ENCODE results near the gene MCC.

MCC gene

DNA sequence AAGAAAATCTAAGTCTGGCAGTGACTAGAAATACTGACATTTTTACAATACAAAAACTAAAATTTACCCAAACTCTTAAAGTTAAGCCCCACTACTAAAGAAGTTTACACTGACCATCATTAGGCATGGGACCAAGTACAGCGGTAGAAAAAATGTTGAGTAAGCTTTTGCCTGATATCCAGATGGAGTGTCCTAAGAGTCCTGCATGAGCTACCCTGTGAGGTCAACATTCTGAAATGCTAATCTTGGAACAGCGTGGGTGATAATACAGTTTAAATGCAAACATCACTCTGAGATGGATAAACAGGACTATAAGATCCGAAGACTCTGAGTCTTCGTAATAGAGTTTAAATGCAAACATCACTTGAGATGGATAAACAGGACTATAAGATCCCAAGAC, 322.0 kb downstream of the MCC start:
- TF ChIP-seq ZNF274 (IDR thresholded peaks at IDR 0.05; ENCODE audit: low read depth, low read length): no peak
- H3K4me3 ChIP-seq (ENCODE audit: low read length): no peak overlapping the region

DNA sequence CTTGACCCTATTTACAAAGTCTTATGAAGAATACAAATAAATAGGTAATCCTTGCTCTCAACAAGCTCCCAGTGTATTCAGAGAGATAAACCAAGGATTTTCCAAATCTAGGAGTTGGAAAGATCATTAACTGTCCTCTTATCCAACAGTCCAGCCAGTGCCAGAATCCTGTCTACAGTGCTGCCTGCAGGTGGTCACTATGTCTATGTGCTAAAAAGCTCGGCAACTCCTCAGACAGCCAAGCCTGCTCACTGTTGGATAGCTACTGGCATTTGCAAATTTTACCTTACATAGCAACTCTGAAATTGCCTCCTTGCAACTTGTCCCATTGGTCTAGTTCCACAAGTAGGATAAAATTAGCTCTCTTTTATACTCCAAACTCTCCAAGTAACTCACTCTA, 324.2 kb downstream of the MCC start:
- no peak for TF ChIP-seq ZNF274 (IDR thresholded peaks at IDR 0.05; ENCODE audit: low read depth, low read length)
- no peak overlapping the region for H3K4me3 ChIP-seq (ENCODE audit: low read length)

DNA sequence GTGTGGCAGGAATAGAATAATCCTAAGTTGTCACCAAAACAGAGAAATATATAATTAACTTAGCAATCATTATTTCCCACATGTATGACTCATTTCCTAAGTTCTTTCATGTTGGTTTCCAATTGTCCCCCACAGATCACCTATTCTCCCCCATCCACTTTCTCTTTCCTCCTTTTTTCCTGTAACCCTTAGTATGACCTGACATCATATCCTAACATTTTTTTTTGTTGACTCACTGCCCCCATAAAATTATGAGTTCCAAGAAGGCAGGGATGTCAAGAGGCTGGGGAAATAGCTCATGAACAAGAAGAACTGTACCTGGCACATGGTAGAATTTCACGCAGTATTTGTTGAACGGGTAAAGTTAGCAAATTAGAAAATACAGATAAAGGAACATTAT, 324.9 kb downstream of the MCC start:
- no peak overlapping the region for H3K4me3 ChIP-seq (ENCODE audit: low read length)
- TF ChIP-seq ZNF274 (IDR thresholded peaks at IDR 0.05; ENCODE audit: low read depth, low read length): no peak

DNA sequence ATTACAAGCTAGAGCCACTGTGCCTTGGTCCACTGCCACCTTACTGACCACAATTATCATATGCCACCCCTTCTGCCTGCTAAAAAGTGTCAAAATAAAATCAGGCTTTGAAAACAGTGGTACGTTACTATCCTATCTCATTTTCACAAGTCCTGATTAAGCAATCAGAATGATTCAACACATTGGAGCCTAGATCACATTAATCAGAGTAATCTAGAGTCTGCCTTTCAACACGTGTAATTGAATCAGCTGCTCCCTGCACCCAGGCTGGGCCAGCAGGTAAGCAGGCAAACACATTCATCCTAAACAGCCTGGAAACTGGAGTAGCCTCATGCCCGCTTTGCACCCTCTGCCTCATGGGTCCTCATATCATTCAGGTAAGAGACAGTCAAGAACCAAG, 325.5 kb downstream of the MCC start:
- H3K4me3 ChIP-seq (ENCODE audit: low read length): no peak overlapping the region
- TF ChIP-seq ZNF274 (IDR thresholded peaks at IDR 0.05; ENCODE audit: low read depth, low read length): no peak

DNA sequence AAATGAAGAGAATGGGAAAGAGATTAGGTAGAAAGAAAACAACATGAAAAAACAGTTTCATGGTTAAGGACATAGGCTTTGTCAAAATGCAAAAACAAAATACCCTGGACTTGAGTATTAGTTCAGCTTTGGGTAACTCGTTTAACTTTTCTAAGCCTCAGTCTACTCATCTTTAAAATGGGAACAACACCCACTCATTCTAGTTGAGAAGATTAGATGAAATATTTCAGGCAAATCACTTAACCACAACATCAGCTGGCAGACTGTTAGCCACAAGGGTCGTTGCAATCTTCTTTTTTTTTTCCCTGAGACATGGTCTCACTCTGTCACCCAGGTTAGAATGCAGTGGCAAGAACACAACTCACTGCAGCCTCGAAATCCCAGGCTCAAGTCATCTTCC, 326.0 kb downstream of the MCC start:
- TF ChIP-seq ZNF274 (IDR thresholded peaks at IDR 0.05; ENCODE audit: low read depth, low read length): no peak

DNA sequence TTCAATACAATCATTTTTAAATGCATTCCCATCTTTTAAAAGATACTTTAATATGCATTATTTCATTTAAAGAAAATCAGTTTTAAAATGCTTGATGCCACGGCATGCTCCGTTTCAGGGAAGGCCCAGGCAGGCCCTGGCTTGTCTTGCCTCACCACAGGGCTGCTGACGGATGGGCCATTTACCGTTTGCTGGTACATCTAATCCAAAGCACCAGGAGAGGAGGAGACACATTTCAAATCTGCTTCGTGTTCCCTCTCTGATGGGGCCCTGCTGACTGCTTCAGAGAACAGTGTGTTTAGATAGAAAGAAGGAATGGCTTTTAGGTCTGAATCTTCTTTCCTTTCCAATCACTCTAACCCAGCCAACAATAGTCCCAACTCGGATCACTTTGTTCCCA, 326.4 kb downstream of the MCC start:
- TF ChIP-seq ZNF274 (IDR thresholded peaks at IDR 0.05; ENCODE audit: low read depth, low read length): no peak
- no peak overlapping the region for H3K4me3 ChIP-seq (ENCODE audit: low read length)

More for the DNA sequence above, 326.0 kb downstream of the MCC start:
- H3K4me3 ChIP-seq (ENCODE audit: low read length): no peak overlapping the region

DNA sequence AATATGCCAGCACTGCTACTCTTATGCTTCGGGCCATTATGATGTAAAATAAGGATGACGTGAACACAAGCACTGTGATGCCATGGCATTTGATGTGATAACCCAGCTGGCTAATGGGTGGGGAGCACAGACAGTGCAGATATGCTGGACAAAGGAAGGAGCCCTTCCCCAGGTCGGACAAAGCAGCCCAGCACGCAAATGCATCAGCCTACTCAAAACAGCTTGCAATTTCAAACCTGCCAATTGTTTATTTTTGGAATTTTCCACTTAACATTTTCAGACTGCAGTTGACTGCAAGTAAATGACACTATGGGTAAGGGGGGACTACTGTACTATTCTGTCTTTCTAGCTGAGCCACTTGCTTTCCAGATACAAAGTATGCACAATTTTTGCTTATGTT, 330.4 kb downstream of the MCC start:
- no peak overlapping the region for H3K4me3 ChIP-seq (ENCODE audit: low read length)
- no peak for TF ChIP-seq ZNF274 (IDR thresholded peaks at IDR 0.05; ENCODE audit: low read depth, low read length)

DNA sequence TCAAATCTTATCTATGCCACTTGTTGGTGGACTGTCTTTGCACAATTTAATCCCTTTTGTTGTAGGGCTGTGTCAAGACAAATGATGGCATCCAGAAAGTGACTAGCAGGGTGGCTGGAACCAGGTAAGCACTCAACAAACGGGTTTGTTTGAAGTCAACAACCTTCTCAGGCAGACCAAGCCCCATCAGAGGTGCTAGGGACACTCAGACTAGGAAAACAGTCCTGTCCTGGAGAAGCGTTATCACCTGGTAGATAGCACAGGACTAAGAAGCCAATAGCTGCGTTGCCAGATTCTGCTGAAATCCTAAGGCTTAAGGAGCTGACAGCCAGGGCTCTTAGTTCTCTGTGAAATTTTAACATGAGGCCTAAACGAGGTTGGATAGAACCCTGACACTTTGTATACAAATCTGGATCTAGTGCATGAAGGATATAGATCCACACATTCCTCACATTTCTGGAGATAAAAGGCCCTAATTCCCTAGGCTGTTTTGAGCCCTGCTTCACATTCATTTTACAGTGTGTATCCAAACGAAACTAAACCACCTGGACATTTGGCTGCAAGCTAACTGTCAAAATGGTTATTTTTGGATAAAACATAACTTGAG, 331.9 kb downstream of the MCC start:
- no peak overlapping the region for H3K4me3 ChIP-seq (ENCODE audit: low read length)
- TF ChIP-seq ZNF274 (IDR thresholded peaks at IDR 0.05; ENCODE audit: low read depth, low read length): no peak

DNA sequence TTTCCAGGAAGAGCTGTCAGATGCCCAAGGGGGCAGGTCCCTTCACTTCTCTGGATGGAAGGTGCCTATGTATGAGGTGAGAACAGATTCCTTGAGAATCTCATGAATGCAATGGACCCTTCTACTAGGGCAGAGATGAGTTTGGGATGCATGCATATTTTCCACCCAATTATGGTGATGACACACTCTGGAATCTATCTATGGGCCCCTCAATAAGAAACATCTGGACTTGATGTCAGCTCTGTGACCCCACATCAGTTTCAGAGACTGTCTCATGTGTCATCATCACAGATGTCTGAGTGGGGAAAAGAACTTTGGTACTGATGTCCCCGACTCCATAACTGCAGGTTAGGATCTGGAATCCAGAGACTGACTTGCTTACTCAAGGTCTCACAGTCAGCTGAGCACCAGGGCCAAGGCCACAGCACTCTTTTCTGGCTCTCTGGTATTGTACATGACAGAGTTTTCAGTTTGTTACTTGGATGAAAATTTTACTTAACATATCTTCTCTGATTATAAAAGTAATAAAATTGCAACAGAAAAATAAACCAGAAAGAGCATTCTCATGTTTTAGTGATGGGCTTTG, 334.6 kb downstream of the MCC start:
- TF ChIP-seq ZNF274 (IDR thresholded peaks at IDR 0.05; ENCODE audit: low read depth, low read length): no peak
- H3K4me3 ChIP-seq (ENCODE audit: low read length): no peak overlapping the region

DNA sequence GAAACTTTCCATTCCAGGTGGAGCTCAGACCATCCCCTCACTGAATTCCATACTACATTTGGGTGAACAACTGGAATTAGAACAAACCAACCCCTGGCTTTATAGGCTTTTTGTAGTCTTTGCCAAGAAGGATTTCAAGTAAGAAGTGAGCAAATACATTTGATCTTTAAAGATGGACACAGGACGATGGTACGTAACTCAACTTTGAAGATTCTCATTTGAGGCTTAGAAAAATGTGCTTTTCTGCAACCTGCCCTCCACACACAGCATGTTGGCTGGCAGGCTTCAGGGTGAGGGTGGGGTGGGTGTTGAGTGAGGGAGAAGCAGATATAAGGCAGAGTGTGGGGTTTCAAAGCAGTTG, 335.9 kb downstream of the MCC start:
- no peak for TF ChIP-seq ZNF274 (IDR thresholded peaks at IDR 0.05; ENCODE audit: low read depth, low read length)
- H3K4me3 ChIP-seq (ENCODE audit: low read length): no peak overlapping the region

DNA sequence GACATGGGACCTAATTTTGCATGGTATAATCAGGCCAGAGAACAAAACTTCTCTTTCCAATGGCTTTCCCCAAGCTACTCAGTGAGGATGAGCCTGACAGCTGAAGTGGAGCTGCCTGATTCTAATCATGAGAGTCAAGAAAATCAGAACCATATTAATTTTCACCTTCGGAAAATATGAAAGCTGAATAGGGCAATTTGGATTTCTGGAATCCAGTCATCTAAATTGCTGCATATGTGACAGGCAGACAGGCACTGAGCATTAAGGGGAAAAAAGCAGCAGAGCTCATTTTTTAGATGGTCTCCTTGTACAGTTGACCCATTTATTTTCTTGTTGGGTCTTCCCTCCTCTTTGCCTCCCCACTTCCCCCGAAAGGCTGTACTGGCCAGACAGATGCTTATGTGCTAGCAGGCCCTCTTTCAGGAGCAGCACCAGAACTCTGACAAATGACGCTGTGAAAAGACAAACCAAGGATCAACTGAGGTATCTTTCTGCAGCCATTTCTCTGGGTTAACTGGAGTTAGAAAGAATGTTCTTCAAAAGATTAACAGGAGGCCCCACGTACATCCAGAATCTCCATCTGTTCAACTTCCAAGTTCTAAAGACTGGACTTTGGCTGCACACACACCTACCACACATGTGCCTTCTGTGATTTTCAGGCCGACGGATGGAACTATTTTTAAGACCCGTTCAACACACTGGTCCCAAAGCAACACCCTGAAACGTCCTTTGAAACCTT, 336.4 kb downstream of the MCC start:
- H3K4me3 ChIP-seq (ENCODE audit: low read length): no peak overlapping the region
- TF ChIP-seq ZNF274 (IDR thresholded peaks at IDR 0.05; ENCODE audit: low read depth, low read length): no peak

DNA sequence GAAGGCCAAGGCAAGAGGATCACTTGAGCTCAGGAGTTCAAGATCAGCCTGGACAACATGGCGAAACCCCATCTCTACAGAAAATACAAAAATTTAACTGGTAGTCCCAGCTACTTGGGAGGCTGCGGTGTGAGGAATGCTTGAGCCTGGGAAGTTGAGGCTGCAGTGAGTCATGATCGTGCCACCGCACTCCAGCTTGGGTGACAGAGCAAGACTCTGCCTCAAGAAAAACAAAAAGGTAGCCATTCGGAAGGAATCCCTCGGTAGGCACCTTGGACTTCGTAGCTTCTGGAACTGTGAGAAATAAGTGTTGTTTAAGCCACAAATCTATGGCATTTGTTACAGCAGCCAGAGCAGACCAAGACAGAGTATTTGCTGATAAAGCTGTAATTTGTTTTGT, 337.4 kb downstream of the MCC start:
- no peak overlapping the region for H3K4me3 ChIP-seq (ENCODE audit: low read length)
- no peak for TF ChIP-seq ZNF274 (IDR thresholded peaks at IDR 0.05; ENCODE audit: low read depth, low read length)

DNA sequence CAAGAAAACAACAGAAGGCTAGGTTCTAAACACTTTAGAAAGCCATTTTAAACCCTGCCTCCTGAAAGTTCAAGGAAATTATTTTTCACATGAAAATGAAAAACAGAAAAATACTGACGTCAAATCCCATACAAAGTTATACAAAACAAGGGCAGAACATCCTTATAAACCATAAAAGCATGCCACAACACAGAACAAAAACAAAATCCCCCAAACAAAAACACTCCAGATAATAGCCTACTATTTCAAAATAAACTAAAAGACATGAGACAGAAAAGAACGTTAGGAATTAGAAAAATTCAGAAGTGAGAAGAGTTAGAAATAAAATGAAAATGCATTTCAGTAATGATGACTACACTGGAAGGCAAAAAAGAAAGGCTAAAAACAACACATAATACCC, 338.0 kb downstream of the MCC start:
- no peak for TF ChIP-seq ZNF274 (IDR thresholded peaks at IDR 0.05; ENCODE audit: low read depth, low read length)
- H3K4me3 ChIP-seq (ENCODE audit: low read length): no peak overlapping the region

DNA sequence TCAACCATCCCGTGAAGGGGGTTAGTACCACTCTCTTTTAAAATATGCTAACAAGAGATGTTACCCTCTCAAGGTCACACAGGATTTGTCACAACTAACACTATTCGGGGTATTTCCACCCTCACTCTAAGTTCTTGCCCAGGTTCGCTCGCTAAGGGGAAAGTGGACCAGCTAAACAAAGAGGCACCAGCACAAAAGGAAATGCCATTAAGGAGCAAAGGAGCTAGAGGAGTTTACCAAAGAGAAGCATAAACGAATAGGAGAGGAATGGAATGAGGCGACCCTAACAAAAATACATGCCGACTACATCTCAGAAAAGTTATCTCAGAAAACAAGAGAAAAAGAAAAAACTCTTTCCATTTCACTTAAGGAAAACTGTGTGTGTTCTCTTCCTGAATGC, 340.7 kb downstream of the MCC start:
- H3K4me3 ChIP-seq (ENCODE audit: low read length): no peak overlapping the region

DNA sequence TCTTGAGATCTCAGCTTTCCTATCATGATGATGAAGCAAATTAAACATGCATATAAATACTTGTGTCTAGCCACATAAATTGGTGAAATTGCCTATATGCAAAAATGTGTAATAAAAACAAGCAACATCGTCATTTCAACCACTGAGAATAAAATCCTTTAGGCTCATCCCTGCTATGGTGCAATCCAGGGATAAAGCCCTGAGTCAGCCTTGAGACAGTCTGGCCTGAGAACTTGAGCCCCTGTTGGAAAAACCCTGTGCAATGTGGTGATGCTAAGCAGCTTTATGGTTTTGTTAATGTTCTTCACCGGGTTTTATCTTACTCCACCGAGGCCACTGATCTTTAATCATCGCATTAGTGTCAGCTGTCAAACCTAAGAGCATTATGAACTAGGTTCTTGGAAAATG, 341.1 kb downstream of the MCC start:
- H3K4me3 ChIP-seq (ENCODE audit: low read length): no peak overlapping the region
- no peak for TF ChIP-seq ZNF274 (IDR thresholded peaks at IDR 0.05; ENCODE audit: low read depth, low read length)

More for the DNA sequence above, 340.7 kb downstream of the MCC start:
- TF ChIP-seq ZNF274 (IDR thresholded peaks at IDR 0.05; ENCODE audit: low read depth, low read length): no peak

All from GM08714 (cell line).